HCT116 (cell line): ENCODE results near the gene ZNF750. TPM values are rescaled to one million over a fixed set of nuclear protein-coding genes. Genes with fewer than 3 reads are reported as not detected.

Source experiments
- ATAC-seq: fragments of 200-7000 bp; cut with Tn5 transposase; 2 replicates; pipeline ENCODE4 v1.9.1; 2020; ENCODE audit warnings: mild to moderate bottlenecking, moderate library complexity
- BruUV-seq: library from RNA; stranded (reverse); fragments of 400-500 nt; replicated peaks from 2 replicates; lab custom pipeline; 2021; lab: Mats Ljungman, UMichigan
- CTCF ChIA-PET: fragments of 300-600 bp; sonication (Branson Sonifier 250); formaldehyde crosslinking; loops from one replicate; lab custom pipeline; 2021; ENCODE audit warnings: antibody characterized with exemption; lab: Charles Lee
- POLR2A ChIA-PET: fragments of 300-600, 350-600 bp; sonication (Branson Sonifier 250); formaldehyde crosslinking; loops from one replicate; lab custom pipeline; 2021; ENCODE audit warnings: antibody characterized with exemption; lab: Charles Lee
- RAD21 ChIA-PET, 2 experiments: fragments of 300-600 bp; sonication (Branson Sonifier 250); formaldehyde crosslinking; loops; one replicate each; lab custom pipeline; 2023; ENCODE audit warnings: low total read pairs in 2 of 2; ENCODE audit not compliant: uncharacterized antibody in 2 of 2, unreplicated experiment in 2 of 2, low non-redundant PET in 1 of 2; lab: Charles Lee
- DNase-seq: peaks from one replicate; pipeline ENCODE4 v3.0.0-alpha.2; 2010; ENCODE audit warnings: low read depth, low spot score
- H2AFZ ChIP-seq: fragments of 200-600 bp; shearing (Covaris generic), sonication (generic); 2 replicates; pipeline ENCODE4 v1.6.1; 2017; ENCODE audit warnings: low read depth, mixed run types, mixed read lengths, antibody characterized with exemption, low read length; ENCODE audit not compliant: poor library complexity, severe bottlenecking
- H3K27ac ChIP-seq: 2 replicates; pipeline ENCODE4 v1.5.1; 2012; ENCODE audit warnings: low read depth, low read length
- H3K27me3 ChIP-seq: fragments of 200-600 bp; sonication (generic); 2 replicates; pipeline ENCODE4 v1.6.1; 2016; ENCODE audit warnings: mixed run types, low read length, mixed read lengths; ENCODE audit not compliant: insufficient read depth
- H3K36me3 ChIP-seq, 2 experiments: fragments of 200-500 bp in 1 of 2; fragments of 200-600 bp in 1 of 2; sonication (Bioruptor generic) in 1 of 2; sonication (generic) in 1 of 2; 2 replicates each; pipeline versions ENCODE4 v1.5.1 to v1.6.1; 2014 to 2016; ENCODE audit warnings: low read length in 2 of 2, inconsistent platforms in 1 of 2, mixed read lengths in 1 of 2, mixed run types in 1 of 2; ENCODE audit not compliant: insufficient read depth in 2 of 2, control insufficient read depth in 1 of 2
- H3K4me1 ChIP-seq, 2 experiments: fragments of 200-600 bp in 1 of 2; sonication (generic) in 1 of 2; 2 replicates each; pipeline versions ENCODE4 v1.5.1 to v1.6.1; 2012 to 2017; ENCODE audit warnings: low read length in 2 of 2, inconsistent platforms in 1 of 2, mild to moderate bottlenecking in 1 of 2, mixed read lengths in 1 of 2, mixed run types in 1 of 2, moderate library complexity in 1 of 2; ENCODE audit not compliant: insufficient read depth in 2 of 2, control insufficient read depth in 1 of 2
- H3K4me2 ChIP-seq: fragments of 200-600 bp; sonication (generic); 2 replicates; pipeline ENCODE4 v1.6.1; 2017; ENCODE audit warnings: mixed run types, low read length, mixed read lengths
- H3K4me3 ChIP-seq, 2 experiments: fragments of 200-600 bp in 1 of 2; sonication (generic) in 1 of 2; replicated peaks in 1 of 2; 2 replicates each; pipeline ENCODE4 v1.5.1; 2011 to 2016; ENCODE audit warnings: low read length in 2 of 2, control low read depth in 1 of 2, low read depth in 1 of 2, mild to moderate bottlenecking in 1 of 2, mixed read lengths in 1 of 2, mixed run types in 1 of 2
- H3K79me2 ChIP-seq: fragments of 200-600 bp; sonication (generic); 2 replicates; pipeline ENCODE4 v1.6.1; 2017; ENCODE audit warnings: mild to moderate bottlenecking, mixed run types, low read length, moderate library complexity, mixed read lengths; ENCODE audit not compliant: insufficient read depth
- H3K9ac ChIP-seq: fragments of 200-600 bp; sonication (generic); 2 replicates; pipeline ENCODE4 v1.6.1; 2016; ENCODE audit warnings: low read length, mixed read lengths
- H3K9me2 ChIP-seq: fragments of 200-600 bp; sonication (generic), shearing (Covaris generic); 2 replicates; pipeline ENCODE4 v1.6.1; 2017; ENCODE audit warnings: mixed run types, mild to moderate bottlenecking, moderate library complexity; ENCODE audit not compliant: insufficient read depth
- H3K9me3 ChIP-seq, 2 experiments: fragments of 200-500 bp in 1 of 2; fragments of 200-600 bp in 1 of 2; sonication (Bioruptor generic) in 1 of 2; sonication (generic) in 1 of 2; 2 replicates each; pipeline ENCODE4 v1.6.1; 2014 to 2017; ENCODE audit warnings: low read length in 2 of 2, mixed read lengths in 2 of 2, inconsistent platforms in 1 of 2, low read depth in 1 of 2, mild to moderate bottlenecking in 1 of 2, mixed run types in 1 of 2, moderate library complexity in 1 of 2; ENCODE audit not compliant: control insufficient read depth in 1 of 2, insufficient read depth in 1 of 2
- H4K20me1 ChIP-seq: fragments of 200-600 bp; sonication (generic), shearing (Covaris generic); 2 replicates; pipeline ENCODE4 v1.6.1; 2017; ENCODE audit warnings: mixed run types, mild to moderate bottlenecking, moderate library complexity; ENCODE audit not compliant: insufficient read depth
- ATF3 ChIP-seq: IDR thresholded peaks from 2 replicates; pipeline ENCODE4 v1.6.1; 2012
- CEBPB ChIP-seq: IDR thresholded peaks from 2 replicates; pipeline ENCODE4 v1.6.1; 2012; ENCODE audit warnings: low read depth
- CTCF ChIP-seq, 3 experiments: fragments of 200-600 bp in 1 of 3; sonication (generic) in 1 of 3; IDR thresholded peaks in 2 of 3; conservative IDR thresholded peaks in 1 of 3; 2 replicates each; pipeline ENCODE4 v1.5.1; 2012 to 2017; ENCODE audit warnings: low read depth in 2 of 3, low read length in 2 of 3, antibody characterized with exemption in 1 of 3, borderline replicate concordance in 1 of 3, control low read depth in 1 of 3, mild to moderate bottlenecking in 1 of 3, mixed read lengths in 1 of 3, mixed run types in 1 of 3, moderate library complexity in 1 of 3; ENCODE audit not compliant: insufficient read depth in 1 of 3
- EGR1 ChIP-seq: IDR thresholded peaks from 2 replicates; pipeline ENCODE4 v1.6.1; 2012; ENCODE audit warnings: low read depth
- ELF1 ChIP-seq: IDR thresholded peaks from 2 replicates; pipeline ENCODE4 v1.6.1; 2012; ENCODE audit warnings: low read depth, borderline replicate concordance
- EZH2 ChIP-seq: fragments of 200-600 bp; sonication (generic); IDR thresholded peaks from 2 replicates; pipeline ENCODE4 v1.6.1; 2017; ENCODE audit warnings: antibody characterized with exemption, mixed run types
- EZH2phosphoT487 ChIP-seq: fragments of 200-600 bp; IDR thresholded peaks from 2 replicates; pipeline ENCODE4 v1.6.1; 2018; ENCODE audit warnings: antibody characterized with exemption, borderline replicate concordance
- JUND ChIP-seq: IDR thresholded peaks from 2 replicates; pipeline ENCODE4 v1.6.1; 2012
- POLR2A ChIP-seq: IDR thresholded peaks from 2 replicates; pipeline ENCODE4 v1.7.0; 2011; ENCODE audit warnings: borderline replicate concordance; ENCODE audit not compliant: insufficient read depth, insufficient read length; ENCODE audit errors: extremely low read depth
- POLR2AphosphoS5 ChIP-seq: IDR thresholded peaks from 2 replicates; pipeline ENCODE4 v1.6.1; 2011; ENCODE audit warnings: mild to moderate bottlenecking, low read depth, low read length, moderate library complexity
- REST ChIP-seq: IDR thresholded peaks from 2 replicates; pipeline ENCODE4 v1.6.1; 2012; ENCODE audit warnings: low read depth
- SIN3A ChIP-seq: IDR thresholded peaks from 2 replicates; pipeline ENCODE4 v1.6.1; 2012; ENCODE audit warnings: low read depth
- SP1 ChIP-seq: IDR thresholded peaks from 2 replicates; pipeline ENCODE4 v1.6.1; 2012; ENCODE audit warnings: low read depth
- TCF7L2 ChIP-seq: IDR thresholded peaks from 2 replicates; pipeline ENCODE4 v1.7.0; 2011; ENCODE audit warnings: borderline replicate concordance, inconsistent platforms; ENCODE audit not compliant: insufficient read depth, insufficient read length; ENCODE audit errors: extremely low read depth
- YY1 ChIP-seq: IDR thresholded peaks from 2 replicates; pipeline ENCODE4 v1.6.1; 2011; ENCODE audit warnings: low read length, low read depth, moderate library complexity, mild to moderate bottlenecking; ENCODE audit not compliant: insufficient replicate concordance; ENCODE audit errors: extremely low read depth
- intact Hi-C: fragments of 100-400 bp; cut with micrococcal nuclease; formaldehyde crosslinking; loops from 2 replicates; pipeline ENCODE4 v1.10.0; 2022
- total RNA-seq: library from RNA; stranded (reverse); gene quantifications from one replicate; pipeline ENCODE4 v1.2.1, GENCODE V29; 2021; ENCODE audit not compliant: unreplicated experiment

ZNF750 gene
- total RNA-seq, 1 experiment from 2014 or later, result not detected

GRCh38 chr17:82805254-82805653, 34.6 kb downstream of the ZNF750 start (continued):
- TF ChIP-seq EZH2 (no peak), TCF7L2 (no peak), YY1 (no peak), EZH2phosphoT487 (no peak), POLR2A (no peak)

- RAD21 ChIA-PET, result no interaction called here
- Histone ChIP-seq H3K79me2 (peaks cover 27% of the 10 kb centered on the region), H4K20me1 (0 out of 2 replicates have a peak, but pooled peaks cover 4% of the 10 kb centered on the region), H3K4me3 (no peak overlapping the region), H3K27ac (no peak overlapping the region), H3K9ac (no peak overlapping the region), H3K9me3 (no peaks in the 10 kb centered on the region), H3K4me1 (no peaks in the 10 kb centered on the region), H2AFZ (no peak overlapping the region), H3K36me3 (peaks cover 3 to 21% of the 10 kb centered on the region in 2 experiments; a peak in 2 of 4 replicates), H3K9me2 (no peaks in the 10 kb centered on the region), H3K27me3 (no peaks in the 10 kb centered on the region), H3K4me2 (no peak overlapping the region)
- ATAC-seq (no peak), DNase-seq (no peak)
- POLR2A ChIA-PET, result no interaction called here
- no peak for TF ChIP-seq CEBPB
- TF ChIP-seq POLR2A, result no peak
- no peak for TF ChIP-seq SP1
- no peak for TF ChIP-seq EZH2phosphoT487
- TF ChIP-seq POLR2AphosphoS5, result no peak
- no peak for TF ChIP-seq ELF1
- no peak for TF ChIP-seq ATF3
- TF ChIP-seq REST, result no peak
- no peak for TF ChIP-seq JUND
- no peak for TF ChIP-seq SIN3A
- TF ChIP-seq EGR1, result no peak
- no peak for TF ChIP-seq CTCF (IDR thresholded peaks at IDR 0.05 in 2 of 3, conservative IDR thresholded peaks at IDR 0.05 in 1 of 3; ENCODE audit: borderline replicate concordance in 1 of 3, insufficient read depth in 1 of 3, low read depth in 2 of 3, low read length in 2 of 3)
- CTCF ChIA-PET, result no interaction called here
- no TSS peak for BruUV-seq
- intact Hi-C loops, result no loop called here
Measured at GRCh38 chr17:82804442-82805191, 35.2 kb downstream of the ZNF750 start.
